DOHH2 (cell line): ENCODE results near the gene SNCAIP.

Experiments
- H3F3A ChIP-seq: fragments of 200-600 bp; sonication (generic), shearing (Covaris generic); 2 replicates; pipeline ENCODE4 v1.6.0; 2016; ENCODE audit warnings: antibody characterized with exemption, mild to moderate bottlenecking; ENCODE audit not compliant: control insufficient read depth, insufficient read depth
- H3K27ac ChIP-seq: fragments of 200-600 bp; sonication (generic); 2 replicates; pipeline ENCODE4 v1.5.1; 2014; ENCODE audit warnings: low read depth, mild to moderate bottlenecking, low read length, moderate library complexity
- H3K27me3 ChIP-seq: fragments of 200-600 bp; sonication (generic); 2 replicates; pipeline ENCODE4 v1.6.1; 2014; ENCODE audit warnings: mild to moderate bottlenecking, low read length, mixed read lengths; ENCODE audit not compliant: control insufficient read depth
- H3K36me3 ChIP-seq: fragments of 200-600 bp; sonication (generic); 2 replicates; pipeline ENCODE4 v1.6.1; 2014; ENCODE audit warnings: mild to moderate bottlenecking, low read length, moderate library complexity, mixed read lengths; ENCODE audit not compliant: control insufficient read depth
- H3K4me1 ChIP-seq: fragments of 200-600 bp; sonication (generic); 2 replicates; pipeline ENCODE4 v1.6.1; 2014; ENCODE audit warnings: mild to moderate bottlenecking, low read length, mixed read lengths; ENCODE audit not compliant: control insufficient read depth
- H3K4me2 ChIP-seq: fragments of 200-600 bp; sonication (generic); 2 replicates; pipeline ENCODE4 v1.6.0; 2014; ENCODE audit warnings: mild to moderate bottlenecking, low read length, moderate library complexity
- H3K4me3 ChIP-seq: fragments of 200-600 bp; sonication (generic); 2 replicates; pipeline ENCODE4 v1.5.1; 2014; ENCODE audit warnings: mild to moderate bottlenecking, low read length, mixed read lengths
- H3K79me2 ChIP-seq: fragments of 200-600 bp; sonication (generic); 2 replicates; pipeline ENCODE4 v1.6.1; 2014; ENCODE audit warnings: mild to moderate bottlenecking, low read length, mixed read lengths; ENCODE audit not compliant: control insufficient read depth
- H3K9me2 ChIP-seq: fragments of 200-600 bp; sonication (generic); replicated peaks from 2 replicates; pipeline ENCODE4 v1.6.1; 2014; ENCODE audit warnings: mild to moderate bottlenecking, low read length, mixed read lengths; ENCODE audit not compliant: control insufficient read depth
- H3K9me3 ChIP-seq: fragments of 200-600 bp; sonication (generic); 2 replicates; pipeline ENCODE4 v1.6.1; 2014; ENCODE audit warnings: antibody characterized with exemption, low read length, mixed read lengths; ENCODE audit not compliant: control insufficient read depth, insufficient read depth
- H4K20me1 ChIP-seq: fragments of 200-600 bp; sonication (generic); 2 replicates; pipeline ENCODE4 v1.6.0; 2014; ENCODE audit warnings: low read depth, mild to moderate bottlenecking, antibody characterized with exemption, low read length, moderate library complexity; ENCODE audit not compliant: control insufficient read depth, insufficient read depth
- EZH2phosphoT487 ChIP-seq: fragments of 200-600 bp; sonication (generic); IDR thresholded peaks from 2 replicates; pipeline ENCODE4 v1.6.1; 2017; ENCODE audit warnings: borderline replicate concordance, mild to moderate bottlenecking, antibody characterized with exemption, low read length, moderate library complexity, mixed read lengths
- TF ChIP-seq, protein P1 (sequence below): fragments of 200-600 bp; sonication (generic); IDR thresholded peaks from one replicate; pipeline ENCODE4 v1.5.1; 2014; ENCODE audit warnings: antibody characterized with exemption, mild to moderate bottlenecking, low read depth, low read length; ENCODE audit not compliant: poor library complexity, severe bottlenecking

The SNCAIP gene

DNA sequence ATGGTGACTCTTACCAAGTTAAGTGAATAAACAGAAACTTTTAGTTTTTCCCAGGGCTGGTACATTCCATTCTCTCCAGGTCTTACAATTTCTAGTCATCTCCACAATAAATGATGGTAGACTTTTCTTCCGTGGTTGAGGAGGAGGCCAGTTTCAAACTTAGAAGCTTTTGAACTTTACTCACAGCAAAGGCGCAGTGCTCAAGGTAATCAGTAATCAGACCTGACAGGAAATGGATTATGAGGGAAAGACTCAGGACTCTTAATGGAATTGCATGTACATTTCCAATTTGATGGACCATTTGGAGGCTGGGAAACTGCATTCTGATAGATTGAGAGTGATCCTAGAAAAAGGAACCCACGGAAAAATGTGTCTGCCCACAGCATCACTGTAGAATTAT, 93.7 kb downstream of the SNCAIP start:
- Histone ChIP-seq H3K4me2 (no peak overlapping the region), H3K9me3 (no peaks in the 10 kb centered on the region), H4K20me1 (no peaks in the 10 kb centered on the region)

DNA sequence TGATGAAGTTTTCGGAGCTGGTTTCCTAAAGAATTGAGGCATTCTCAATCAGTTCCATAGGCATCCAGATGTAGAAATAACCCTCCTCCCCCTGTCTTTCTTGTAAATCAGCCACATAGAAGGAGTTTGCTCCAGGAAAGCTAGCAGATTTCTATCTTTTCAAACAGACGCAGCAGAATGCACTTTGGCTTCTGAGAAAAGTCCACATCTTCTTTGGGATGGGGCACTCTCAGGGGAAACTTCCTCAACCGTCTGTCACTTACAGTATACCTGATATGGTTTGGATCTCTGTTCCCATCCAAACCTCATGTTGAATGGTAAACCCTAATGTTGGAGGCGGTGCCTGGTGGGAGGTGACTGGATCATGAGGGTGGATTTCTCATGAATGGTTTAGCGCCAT, 94.1 kb downstream of the SNCAIP start:
- H3F3A ChIP-seq: no peaks in the 10 kb centered on the region
- H3K79me2 ChIP-seq: no peaks in the 10 kb centered on the region
- no peak overlapping the region for H3K4me2 ChIP-seq
- no peaks in the 10 kb centered on the region for H3K27me3 ChIP-seq
- H3K4me1 ChIP-seq: no peaks in the 10 kb centered on the region
- no peaks in the 10 kb centered on the region for H3K9me2 ChIP-seq
- no peak overlapping the region for H3K4me3 ChIP-seq
- no peak overlapping the region for H3K27ac ChIP-seq
- H3K9me3 ChIP-seq: no peaks in the 10 kb centered on the region
- no peaks in the 10 kb centered on the region for H4K20me1 ChIP-seq
- TF ChIP-seq, protein P1, sequence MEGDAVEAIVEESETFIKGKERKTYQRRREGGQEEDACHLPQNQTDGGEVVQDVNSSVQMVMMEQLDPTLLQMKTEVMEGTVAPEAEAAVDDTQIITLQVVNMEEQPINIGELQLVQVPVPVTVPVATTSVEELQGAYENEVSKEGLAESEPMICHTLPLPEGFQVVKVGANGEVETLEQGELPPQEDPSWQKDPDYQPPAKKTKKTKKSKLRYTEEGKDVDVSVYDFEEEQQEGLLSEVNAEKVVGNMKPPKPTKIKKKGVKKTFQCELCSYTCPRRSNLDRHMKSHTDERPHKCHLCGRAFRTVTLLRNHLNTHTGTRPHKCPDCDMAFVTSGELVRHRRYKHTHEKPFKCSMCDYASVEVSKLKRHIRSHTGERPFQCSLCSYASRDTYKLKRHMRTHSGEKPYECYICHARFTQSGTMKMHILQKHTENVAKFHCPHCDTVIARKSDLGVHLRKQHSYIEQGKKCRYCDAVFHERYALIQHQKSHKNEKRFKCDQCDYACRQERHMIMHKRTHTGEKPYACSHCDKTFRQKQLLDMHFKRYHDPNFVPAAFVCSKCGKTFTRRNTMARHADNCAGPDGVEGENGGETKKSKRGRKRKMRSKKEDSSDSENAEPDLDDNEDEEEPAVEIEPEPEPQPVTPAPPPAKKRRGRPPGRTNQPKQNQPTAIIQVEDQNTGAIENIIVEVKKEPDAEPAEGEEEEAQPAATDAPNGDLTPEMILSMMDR: no peak
- no peak for TF ChIP-seq EZH2phosphoT487
- no peaks in the 10 kb centered on the region for H3K36me3 ChIP-seq

More for the DNA sequence above, 93.7 kb downstream of the SNCAIP start:
- Histone ChIP-seq H3K36me3 (no peaks in the 10 kb centered on the region), H3K79me2 (no peaks in the 10 kb centered on the region), H3K4me3 (no peak overlapping the region), H3K27ac (no peak overlapping the region), H3K27me3 (no peaks in the 10 kb centered on the region), H3K9me2 (no peaks in the 10 kb centered on the region), H3K4me1 (no peaks in the 10 kb centered on the region), H3F3A (no peaks in the 10 kb centered on the region)
- TF ChIP-seq EZH2phosphoT487: no peak
- TF ChIP-seq, protein P1: no peak

DNA sequence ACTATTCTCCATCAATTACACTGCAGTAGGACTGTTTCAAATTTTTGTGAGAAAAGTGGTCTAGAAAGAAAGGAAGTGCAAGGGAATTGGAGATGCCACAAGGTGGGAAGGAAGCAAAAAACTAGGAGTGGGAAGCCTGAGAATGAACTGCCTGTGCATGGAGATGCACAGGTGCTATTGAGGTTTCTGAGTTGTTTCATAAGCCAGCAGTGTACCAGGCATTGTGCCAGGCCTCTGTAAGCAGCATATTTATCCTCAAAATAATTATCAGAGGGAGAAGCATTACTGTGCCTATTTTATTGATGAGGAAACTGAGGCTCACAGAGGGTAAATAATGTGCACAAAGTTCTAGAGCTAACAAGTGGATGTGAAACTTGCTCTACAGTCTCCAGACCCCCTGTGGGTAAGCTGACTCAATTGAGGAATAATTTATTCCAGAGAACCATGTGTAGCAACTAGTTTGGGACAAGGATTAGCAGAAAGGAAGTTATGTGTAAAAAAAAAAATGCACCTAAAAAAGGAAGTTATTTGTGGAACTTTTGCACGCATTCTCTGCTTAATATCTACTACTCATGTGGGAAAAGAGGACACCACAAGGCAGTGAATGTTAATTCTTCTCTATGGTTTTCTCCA, 96.7 kb downstream of the SNCAIP start:
- H4K20me1 ChIP-seq: no peaks in the 10 kb centered on the region
- H3K9me3 ChIP-seq: no peaks in the 10 kb centered on the region
- H3K4me1 ChIP-seq: no peaks in the 10 kb centered on the region
- H3K9me2 ChIP-seq: no peaks in the 10 kb centered on the region
- H3K27ac ChIP-seq: no peak overlapping the region
- H3K79me2 ChIP-seq: no peaks in the 10 kb centered on the region
- H3F3A ChIP-seq: no peaks in the 10 kb centered on the region
- no peak overlapping the region for H3K4me3 ChIP-seq
- H3K27me3 ChIP-seq: no peaks in the 10 kb centered on the region
- no peak overlapping the region for H3K4me2 ChIP-seq
- TF ChIP-seq, protein P1: no peak
- no peak for TF ChIP-seq EZH2phosphoT487
- H3K36me3 ChIP-seq: no peaks in the 10 kb centered on the region
